ENCODE measurements around the gene NKX1-2.
A peak's percentile ranks its signal among the peaks of the same experiment; 100 is the strongest.

Gene NKX1-2

GRCh38 chr10:124420254-124420653 is 29.6 kb downstream of the NKX1-2 start:
- no peak overlapping the region for H3K27ac ChIP-seq
- TF ChIP-seq ZFX (IDR thresholded peaks at IDR 0.05; ENCODE audit: borderline replicate concordance) = no peak
- TF ChIP-seq, protein P1, sequence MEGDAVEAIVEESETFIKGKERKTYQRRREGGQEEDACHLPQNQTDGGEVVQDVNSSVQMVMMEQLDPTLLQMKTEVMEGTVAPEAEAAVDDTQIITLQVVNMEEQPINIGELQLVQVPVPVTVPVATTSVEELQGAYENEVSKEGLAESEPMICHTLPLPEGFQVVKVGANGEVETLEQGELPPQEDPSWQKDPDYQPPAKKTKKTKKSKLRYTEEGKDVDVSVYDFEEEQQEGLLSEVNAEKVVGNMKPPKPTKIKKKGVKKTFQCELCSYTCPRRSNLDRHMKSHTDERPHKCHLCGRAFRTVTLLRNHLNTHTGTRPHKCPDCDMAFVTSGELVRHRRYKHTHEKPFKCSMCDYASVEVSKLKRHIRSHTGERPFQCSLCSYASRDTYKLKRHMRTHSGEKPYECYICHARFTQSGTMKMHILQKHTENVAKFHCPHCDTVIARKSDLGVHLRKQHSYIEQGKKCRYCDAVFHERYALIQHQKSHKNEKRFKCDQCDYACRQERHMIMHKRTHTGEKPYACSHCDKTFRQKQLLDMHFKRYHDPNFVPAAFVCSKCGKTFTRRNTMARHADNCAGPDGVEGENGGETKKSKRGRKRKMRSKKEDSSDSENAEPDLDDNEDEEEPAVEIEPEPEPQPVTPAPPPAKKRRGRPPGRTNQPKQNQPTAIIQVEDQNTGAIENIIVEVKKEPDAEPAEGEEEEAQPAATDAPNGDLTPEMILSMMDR (IDR thresholded peaks at IDR 0.05) = no peak

DNA sequence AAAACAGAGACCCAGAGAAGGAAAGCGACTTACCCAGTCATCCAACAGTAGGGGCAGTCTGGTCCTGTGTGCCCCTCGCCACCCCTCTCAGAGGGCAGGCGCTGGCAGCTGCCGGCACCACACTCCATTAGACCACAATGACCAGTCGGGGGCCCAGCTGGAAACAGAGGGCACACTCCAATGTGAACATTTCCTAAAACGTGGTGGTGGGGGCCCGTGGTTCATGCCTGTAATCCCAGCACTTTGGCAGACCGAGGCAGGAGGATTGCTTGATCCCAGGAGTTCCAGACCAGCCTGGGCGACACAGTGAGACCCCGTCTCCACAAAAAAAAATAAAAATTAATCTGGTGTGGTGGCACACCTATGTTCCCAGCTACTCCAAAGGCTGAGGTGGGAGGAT is 30.2 kb downstream of the NKX1-2 start:
- no peak for TF ChIP-seq ZFX (IDR thresholded peaks at IDR 0.05; ENCODE audit: borderline replicate concordance)
- TF ChIP-seq, protein P1 (IDR thresholded peaks at IDR 0.05) = no peak
- H3K27ac ChIP-seq = 0 out of 2 replicates have a peak overlapping the region, but pooled peaks have one; percentile 59

GRCh38 chr10:124418726-124419501 is 30.9 kb downstream of the NKX1-2 start, which contains the start of gene OAT:
TSS of gene OAT (minus strand) at chr10:124418923. CDS start at chr10:124412171, 6,752 bp downstream.
- H3K27ac ChIP-seq = peak within 1 kb of the TSS; percentile 59
- no peak for TF ChIP-seq ZFX (IDR thresholded peaks at IDR 0.05; ENCODE audit: borderline replicate concordance)
- TF ChIP-seq, protein P1 (IDR thresholded peaks at IDR 0.05) = peak; percentile 56

DNA sequence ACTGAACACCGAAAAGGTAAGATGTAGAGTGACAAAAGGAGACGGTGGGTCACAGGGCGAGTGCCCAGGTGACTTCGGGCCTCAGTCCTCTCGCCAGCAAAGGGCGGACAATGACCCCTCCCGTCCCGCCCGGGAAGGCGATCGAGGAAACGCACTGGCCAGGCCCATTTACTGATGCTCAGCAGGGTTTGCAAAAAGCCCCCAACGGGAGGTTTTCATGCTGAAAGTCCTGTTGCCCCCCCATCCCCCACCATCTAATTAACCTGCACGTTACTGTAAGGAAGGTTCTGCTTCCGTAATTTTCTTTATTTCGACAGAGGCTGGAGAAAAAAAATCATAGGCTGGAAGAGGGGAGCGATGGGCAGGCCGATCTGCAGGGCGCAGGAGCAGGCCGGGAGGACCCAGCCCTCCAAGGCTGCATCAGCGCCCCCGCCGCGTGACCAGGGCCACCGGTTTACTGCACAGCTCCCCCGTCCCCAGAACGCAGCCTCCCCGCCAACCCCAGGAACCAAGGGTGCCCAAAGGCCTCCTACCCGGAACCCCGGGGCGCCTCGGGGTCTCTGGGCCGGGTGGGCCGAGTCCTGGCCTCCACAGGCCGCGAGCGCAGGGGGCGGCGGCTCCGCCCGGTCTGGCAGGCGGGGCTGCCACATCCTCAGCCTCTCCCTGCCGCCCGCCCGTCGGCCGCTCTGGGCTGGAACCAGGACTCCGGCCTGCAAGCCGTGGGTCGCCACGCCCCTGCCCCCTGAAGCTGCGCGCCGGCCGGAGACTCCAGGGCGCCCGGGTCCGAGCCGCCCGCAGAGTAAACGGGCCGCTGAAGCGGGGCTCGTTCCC is 31.7 kb downstream of the NKX1-2 start:
- peak overlapping the region; percentile 59 for H3K27ac ChIP-seq
- no peak for TF ChIP-seq ZFX (IDR thresholded peaks at IDR 0.05; ENCODE audit: borderline replicate concordance)
- TF ChIP-seq, protein P1 (IDR thresholded peaks at IDR 0.05) = no peak

- peak overlapping the region; percentile 59 for H3K27ac ChIP-seq
- TF ChIP-seq, protein P1 (IDR thresholded peaks at IDR 0.05) = no peak
- TF ChIP-seq ZFX (IDR thresholded peaks at IDR 0.05; ENCODE audit: borderline replicate concordance) = no peak
These were observed 33.1 kb downstream of the NKX1-2 start for GRCh38 chr10:124416733-124417132.

- TF ChIP-seq, protein P1 (IDR thresholded peaks at IDR 0.05) = no peak
- TF ChIP-seq ZFX (IDR thresholded peaks at IDR 0.05; ENCODE audit: borderline replicate concordance) = no peak
These were observed 34.6 kb downstream of the NKX1-2 start for GRCh38 chr10:124415210-124415609.

More at GRCh38 chr10:124415210-124415609, 34.6 kb downstream of the NKX1-2 start:
- no peak overlapping the region for H3K27ac ChIP-seq
